ENCODE measurements around the gene TCF20. TPM values are rescaled to one million over a fixed set of nuclear protein-coding genes. Genes with fewer than 3 reads are reported as not detected.

The TCF20 gene
- total RNA-seq, 3 donors from 2014 or later (not counting 1 experiment from before 2014, with no cell fraction given) = 57.8 to 70.8 (median 69.1) TPM

GRCh38 chr22:42269432-42270175 lies 849 bp downstream of the TCF20 start:
- H3K27me3 ChIP-seq (ENCODE audit: control insufficient read depth, insufficient read depth, low read length) = no peaks in the 10 kb centered on the region
- H3K9me3 Mint-ChIP-seq = no peaks in the 10 kb centered on the region
- intact Hi-C loops (cut with micrococcal nuclease) = no loop called here
- H3K36me3 ChIP-seq (ENCODE audit: control insufficient read depth, insufficient read depth, low read length) = no peaks in the 10 kb centered on the region
- peak overlapping the region; percentile 86 for H3K27ac ChIP-seq (ENCODE audit: low read length)
- no peaks in the 10 kb centered on the region for H3K9me3 ChIP-seq (ENCODE audit: control insufficient read depth, insufficient read depth, low read length)
- H3K4me1 ChIP-seq (ENCODE audit: control insufficient read depth, insufficient read depth, low read length) = peaks cover 16% of the 10 kb centered on the region
- H3K27ac Mint-ChIP-seq = peak overlapping the region; percentile 87 to 88
- ATAC-seq = peak; percentile 28 to 39 (median 34)
- H3K4me3 ChIP-seq (ENCODE audit: low read length) = peak overlapping the region; percentile 92
- no peak for TF ChIP-seq CTCF (IDR thresholded peaks at IDR 0.05)
- DNase-seq = peak; percentile 49 to 78
- no peaks in the 10 kb centered on the region for H3K36me3 Mint-ChIP-seq
- H3K4me3 Mint-ChIP-seq = peak overlapping the region; percentile 97
- no peaks in the 10 kb centered on the region for H3K27me3 Mint-ChIP-seq (ENCODE audit: low read depth in 2 of 2)
- under 1% methylated on average over 70 of the region's 70 CpGs for WGBS (ENCODE audit: insufficient coverage)
- peaks cover 29 to 30% of the 10 kb centered on the region in 2 donors for H3K4me1 Mint-ChIP-seq

- peak overlapping the region; percentile 97 for H3K4me3 Mint-ChIP-seq
- no peaks in the 10 kb centered on the region for H3K27me3 Mint-ChIP-seq (ENCODE audit: low read depth in 2 of 2)
- H3K9me3 Mint-ChIP-seq = no peaks in the 10 kb centered on the region
- DNase-seq = peak in 1 of 2 donors; percentile 27
- no peaks in the 10 kb centered on the region for H3K27me3 ChIP-seq (ENCODE audit: control insufficient read depth, insufficient read depth, low read length)
- H3K27ac ChIP-seq (ENCODE audit: low read length) = peak overlapping the region; percentile 86
- no peak for TF ChIP-seq CTCF (IDR thresholded peaks at IDR 0.05)
- no peak for ATAC-seq
- peak overlapping the region; percentile 92 for H3K4me3 ChIP-seq (ENCODE audit: low read length)
- peaks cover 34 to 37% of the 10 kb centered on the region in 2 donors for H3K4me1 Mint-ChIP-seq
- 12% methylated on average over 9 of the region's 9 CpGs for WGBS (ENCODE audit: insufficient coverage)
- H3K36me3 ChIP-seq (ENCODE audit: control insufficient read depth, insufficient read depth, low read length) = no peaks in the 10 kb centered on the region
- peak overlapping the region; percentile 87 to 88 for H3K27ac Mint-ChIP-seq
- intact Hi-C loops (cut with micrococcal nuclease) = no loop called here
- H3K36me3 Mint-ChIP-seq = no peaks in the 10 kb centered on the region
- peaks cover 16% of the 10 kb centered on the region for H3K4me1 ChIP-seq (ENCODE audit: control insufficient read depth, insufficient read depth, low read length)
- no peaks in the 10 kb centered on the region for H3K9me3 ChIP-seq (ENCODE audit: control insufficient read depth, insufficient read depth, low read length)
These were observed 1.5 kb downstream of the TCF20 start for GRCh38 chr22:42268852-42269410.

GRCh38 chr22:42265321-42265720 lies 5.1 kb downstream of the TCF20 start:
- WGBS (ENCODE audit: insufficient coverage) = 100% methylated on average over 1 of the region's 2 CpGs
- Histone ChIP-seq H3K36me3 (ENCODE audit: control insufficient read depth, insufficient read depth, low read length) (no peaks in the 10 kb centered on the region), H3K4me3 (ENCODE audit: low read length) (no peak overlapping the region), H3K27me3 (ENCODE audit: control insufficient read depth, insufficient read depth, low read length) (no peaks in the 10 kb centered on the region), H3K27ac (ENCODE audit: low read length) (no peak overlapping the region), H3K4me1 (ENCODE audit: control insufficient read depth, insufficient read depth, low read length) (peaks cover 10% of the 10 kb centered on the region), H3K9me3 (ENCODE audit: control insufficient read depth, insufficient read depth, low read length) (no peaks in the 10 kb centered on the region)
- no peak for DNase-seq
- no peak for TF ChIP-seq CTCF (IDR thresholded peaks at IDR 0.05)
- no peaks in the 10 kb centered on the region for H3K9me3 Mint-ChIP-seq
- no peak overlapping the region for H3K4me3 Mint-ChIP-seq
- H3K27ac Mint-ChIP-seq = no peak overlapping the region
- H3K27me3 Mint-ChIP-seq (ENCODE audit: low read depth in 2 of 2) = no peaks in the 10 kb centered on the region
- intact Hi-C loops (cut with micrococcal nuclease) = no loop called here
- H3K36me3 Mint-ChIP-seq = no peaks in the 10 kb centered on the region
- H3K4me1 Mint-ChIP-seq = peaks cover 63 to 71% of the 10 kb centered on the region in 2 donors
- no peak for ATAC-seq

Measured in natural killer cell (primary cell).